Body of pancreas (tissue), 4 donors: Measurements from ENCODE around the gene TGFBRAP1. TPM values are rescaled to one million over a fixed set of nuclear protein-coding genes. Genes with fewer than 3 reads are reported as not detected.

Experiments
- ATAC-seq: fragments of 150-250 bp; one replicate; pipeline ENCODE4 v1.9.1; 2016
- DNase-seq, 4 donors: peaks; one replicate each; pipeline ENCODE4 v3.0.0-alpha.2; 2019
- H3K27ac ChIP-seq, 4 donors: fragments of 200-600 bp; sonication (generic); 1 replicate in 3 of 4; 2 replicates in 1 of 4; pipeline versions ENCODE4 v1.5.1 to v1.6.1; 2016 to 2019; ENCODE audit warnings: mild to moderate bottlenecking in 1 of 4, mixed read lengths in 1 of 4, moderate library complexity in 1 of 4
- H3K27me3 ChIP-seq, 2 donors: fragments of 200-600 bp; sonication (generic); one replicate each; pipeline ENCODE4 v1.6.0; 2016; ENCODE audit warnings: mild to moderate bottlenecking in 1 of 2
- H3K36me3 ChIP-seq, 2 donors: fragments of 200-600 bp; sonication (generic); replicated peaks in 1 of 2; 2 replicates each; pipeline ENCODE4 v1.5.1; 2016; ENCODE audit warnings: low read depth in 2 of 2; ENCODE audit not compliant: insufficient read depth in 1 of 2
- H3K4me1 ChIP-seq: fragments of 200-600 bp; sonication (generic); one replicate; pipeline ENCODE4 v1.6.0; 2016
- H3K4me3 ChIP-seq, 2 donors: fragments of 200-600 bp; sonication (generic); 1 replicate in 1 of 2; 2 replicates in 1 of 2; pipeline ENCODE4 v1.5.1; 2016 to 2019
- H3K9me3 ChIP-seq, 3 donors: fragments of 200-600 bp; sonication (generic); 1 replicate in 2 of 3; 2 replicates in 1 of 3; pipeline ENCODE4 v1.5.1; 2016
- POLR2A ChIP-seq, 3 donors: fragments of 450-650 bp; IDR thresholded peaks; one replicate each; pipeline ENCODE4 v1.6.1; 2016; ENCODE audit warnings: antibody characterized with exemption in 3 of 3, mild to moderate bottlenecking in 2 of 3
- WGBS, 2 donors: methylation state at CpG; one replicate each; pipeline ENCODE4 v1.1.5; 2017; 5-methylcytosine and 5-hydroxymethylcytosine counted together
- intact Hi-C: fragments of 100-400 bp; cut with DNase I; formaldehyde crosslinking; loops from one replicate; pipeline ENCODE4 v1.15.1; 2023
- total RNA-seq, 2 donors: library from RNA; depleted of rRNA; stranded (reverse); fragments of >200 nt; gene quantifications; one replicate each; pipeline ENCODE4 v1.1.0, GENCODE V29; 2016
- TF ChIP-seq, protein P1 (sequence below), 7 experiments: fragments of 450-650 bp in 4 of 7; fragments of 200-600 bp in 3 of 7; sonication (generic) in 3 of 7; IDR thresholded peaks; one replicate each; pipeline ENCODE4 v1.5.1; 2016 to 2019; ENCODE audit warnings: antibody characterized with exemption in 7 of 7

The TGFBRAP1 gene
- total RNA-seq, 2 donors from 2014 or later = 11.2 to 12.9 TPM

DNA sequence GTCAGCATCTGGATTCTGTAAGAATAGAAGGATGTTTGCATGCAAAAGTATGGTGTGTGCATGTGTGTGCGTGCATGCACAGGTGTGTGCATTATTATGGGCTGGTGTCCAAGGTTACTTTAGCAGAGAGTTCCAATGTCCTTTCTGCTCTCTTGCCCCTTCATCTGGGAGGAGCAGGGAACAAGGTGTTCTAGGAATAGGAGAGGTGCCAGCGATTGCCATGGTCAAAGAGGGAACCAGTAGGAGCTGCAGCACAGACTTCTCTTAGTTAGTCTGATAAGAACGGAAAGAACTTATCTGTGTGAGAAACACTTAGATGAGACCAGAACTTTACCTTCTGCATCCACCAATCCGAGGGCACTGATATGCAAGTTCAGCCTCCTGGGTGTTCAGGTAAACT lies 79.6 kb downstream of the TGFBRAP1 start:
- WGBS, 2 donors = 65 to 68% methylated on average over 4 of the region's 4 CpGs
- TF ChIP-seq, protein P1, sequence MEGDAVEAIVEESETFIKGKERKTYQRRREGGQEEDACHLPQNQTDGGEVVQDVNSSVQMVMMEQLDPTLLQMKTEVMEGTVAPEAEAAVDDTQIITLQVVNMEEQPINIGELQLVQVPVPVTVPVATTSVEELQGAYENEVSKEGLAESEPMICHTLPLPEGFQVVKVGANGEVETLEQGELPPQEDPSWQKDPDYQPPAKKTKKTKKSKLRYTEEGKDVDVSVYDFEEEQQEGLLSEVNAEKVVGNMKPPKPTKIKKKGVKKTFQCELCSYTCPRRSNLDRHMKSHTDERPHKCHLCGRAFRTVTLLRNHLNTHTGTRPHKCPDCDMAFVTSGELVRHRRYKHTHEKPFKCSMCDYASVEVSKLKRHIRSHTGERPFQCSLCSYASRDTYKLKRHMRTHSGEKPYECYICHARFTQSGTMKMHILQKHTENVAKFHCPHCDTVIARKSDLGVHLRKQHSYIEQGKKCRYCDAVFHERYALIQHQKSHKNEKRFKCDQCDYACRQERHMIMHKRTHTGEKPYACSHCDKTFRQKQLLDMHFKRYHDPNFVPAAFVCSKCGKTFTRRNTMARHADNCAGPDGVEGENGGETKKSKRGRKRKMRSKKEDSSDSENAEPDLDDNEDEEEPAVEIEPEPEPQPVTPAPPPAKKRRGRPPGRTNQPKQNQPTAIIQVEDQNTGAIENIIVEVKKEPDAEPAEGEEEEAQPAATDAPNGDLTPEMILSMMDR (IDR thresholded peaks at IDR 0.05) = no peak
- no peak for TF ChIP-seq POLR2A (IDR thresholded peaks at IDR 0.05)
- no peak for ATAC-seq
- no peak for DNase-seq
- Histone ChIP-seq H3K4me3 (no peak overlapping the region), H3K4me1 (no peaks in the 10 kb centered on the region), H3K9me3 (no peaks in the 10 kb centered on the region), H3K36me3 (no peaks in the 10 kb centered on the region), H3K27me3 (no peaks in the 10 kb centered on the region), H3K27ac (no peak overlapping the region)
- intact Hi-C loops = no loop called here

DNA sequence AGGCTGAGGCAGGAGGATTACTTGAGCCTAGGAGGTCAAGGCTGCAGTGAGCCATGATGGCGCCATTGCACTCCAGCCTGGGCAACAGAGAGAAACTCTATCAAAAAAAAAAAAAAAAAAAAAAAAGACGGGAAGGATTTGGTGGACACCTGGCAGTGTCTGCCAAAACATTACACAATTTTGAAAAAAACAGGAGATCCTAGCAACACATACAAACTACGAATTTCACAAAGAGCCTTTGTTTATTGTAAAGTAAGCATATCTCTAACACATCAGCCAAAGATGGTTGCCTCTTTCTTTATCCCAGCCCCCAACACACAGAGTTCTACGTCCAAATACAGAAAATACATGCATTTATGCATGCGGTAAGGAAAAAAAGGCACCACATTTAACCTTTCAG lies 80.4 kb downstream of the TGFBRAP1 start:
- TF ChIP-seq, protein P1 (IDR thresholded peaks at IDR 0.05) = no peak
- 42 to 63% methylated on average over 5 of the region's 5 CpGs for WGBS, 2 donors
- Histone ChIP-seq H3K4me1 (no peaks in the 10 kb centered on the region), H3K36me3 (no peaks in the 10 kb centered on the region), H3K4me3 (no peak overlapping the region), H3K27me3 (no peaks in the 10 kb centered on the region), H3K9me3 (no peaks in the 10 kb centered on the region), H3K27ac (no peak overlapping the region)
- intact Hi-C loops = no loop called here
- DNase-seq (no peak), ATAC-seq (no peak)

DNA sequence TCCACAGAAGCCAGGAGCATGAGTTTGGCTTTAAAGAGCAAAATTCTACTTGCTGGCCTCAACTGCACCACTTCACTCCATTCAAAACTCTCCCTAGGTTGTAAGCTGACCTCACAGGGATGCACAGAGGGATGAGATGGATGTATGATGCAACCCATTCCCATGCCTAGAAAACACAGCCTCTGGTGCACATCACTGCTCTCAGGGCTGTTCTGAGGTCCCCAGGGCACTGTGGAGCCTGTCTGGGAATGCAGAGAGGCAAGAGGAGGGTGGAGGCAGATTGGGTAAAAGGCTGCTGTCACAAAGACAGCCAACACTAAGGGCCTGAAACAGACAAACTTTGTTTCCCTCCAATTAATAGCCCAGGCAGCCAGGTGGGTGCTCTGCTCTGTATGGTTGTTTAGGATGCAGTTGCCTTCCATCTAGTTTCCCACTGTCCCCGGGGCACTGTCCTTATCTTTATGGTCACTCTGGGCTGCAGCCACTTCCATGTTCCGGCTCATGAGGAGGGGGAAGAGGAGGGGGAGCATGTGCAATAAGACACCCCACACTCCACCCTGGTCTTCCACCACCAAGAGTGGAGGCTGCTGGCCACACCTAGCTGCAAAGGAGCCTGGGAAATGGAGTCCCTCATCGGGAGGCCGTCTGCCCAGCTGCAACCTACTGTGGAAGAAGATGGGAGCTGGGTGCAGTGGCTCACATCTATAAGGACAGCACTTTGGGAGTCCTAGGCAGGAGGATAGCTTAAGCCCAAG lies 81.0 kb downstream of the TGFBRAP1 start:
- Histone ChIP-seq H3K4me1 (no peaks in the 10 kb centered on the region), H3K27ac (no peak overlapping the region), H3K4me3 (no peak overlapping the region), H3K9me3 (no peaks in the 10 kb centered on the region), H3K36me3 (no peaks in the 10 kb centered on the region), H3K27me3 (no peaks in the 10 kb centered on the region)
- WGBS, 2 donors = 69 to 82% methylated on average over 4 of the region's 4 CpGs
- no peak for ATAC-seq
- TF ChIP-seq, protein P1 (IDR thresholded peaks at IDR 0.05) = no peak
- no peak for TF ChIP-seq POLR2A (IDR thresholded peaks at IDR 0.05)
- no peak for DNase-seq
- intact Hi-C loops = no loop called here

DNA sequence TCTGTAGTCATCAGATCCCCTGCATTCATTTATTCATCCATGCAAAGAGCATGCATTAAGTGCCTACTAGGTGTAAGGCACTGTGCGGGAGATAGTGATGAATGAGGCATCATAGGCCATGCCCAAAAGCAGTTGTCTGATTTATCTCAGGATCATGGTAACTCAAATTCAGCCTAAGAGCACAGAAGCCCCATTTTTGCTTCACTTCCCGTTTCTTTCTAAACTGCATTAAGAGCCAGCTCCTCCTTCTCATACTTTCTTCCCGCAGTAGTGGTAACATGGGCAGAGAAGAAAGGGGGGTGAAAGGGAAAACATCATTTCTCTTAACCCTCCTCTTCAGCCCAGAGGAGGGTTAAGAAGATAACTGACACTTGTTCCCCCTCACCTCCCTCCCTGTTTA lies 85.1 kb downstream of the TGFBRAP1 start:
- Histone ChIP-seq H3K4me3 (no peak overlapping the region), H3K27me3 (no peaks in the 10 kb centered on the region), H3K9me3 (no peaks in the 10 kb centered on the region), H3K27ac (no peak overlapping the region), H3K36me3 (no peaks in the 10 kb centered on the region), H3K4me1 (no peaks in the 10 kb centered on the region)
- intact Hi-C loops = loop anchor here (5.0 kb wide), 1 partner anchor 132 kb away; no protein-coding TSS in a partner anchor
- 62 to 71% methylated on average over 3 of the region's 3 CpGs for WGBS, 2 donors
- ATAC-seq (no peak), DNase-seq (no peak)
- no peak for TF ChIP-seq POLR2A (IDR thresholded peaks at IDR 0.05)
- TF ChIP-seq, protein P1 (IDR thresholded peaks at IDR 0.05) = no peak

DNA sequence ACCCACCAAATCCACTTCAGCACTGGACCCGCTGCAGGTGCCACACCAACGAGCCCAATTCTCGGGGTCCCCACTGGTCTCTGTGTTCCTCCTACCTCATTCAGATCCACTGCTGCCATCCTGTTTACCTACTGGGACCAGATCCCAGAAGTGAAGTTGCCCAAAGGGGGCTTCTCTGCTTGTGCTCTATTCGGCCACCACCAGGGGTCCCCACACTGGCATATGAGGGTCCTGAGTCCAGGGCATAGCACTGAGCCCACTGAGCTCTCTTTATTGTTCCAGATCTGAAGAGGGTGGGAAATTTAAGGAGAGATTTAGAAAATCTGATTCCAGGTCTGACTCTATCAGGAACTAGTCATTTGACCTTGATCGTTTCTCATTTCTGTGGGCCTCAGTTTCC lies 85.6 kb downstream of the TGFBRAP1 start:
- no peak for TF ChIP-seq POLR2A (IDR thresholded peaks at IDR 0.05)
- TF ChIP-seq, protein P1 (IDR thresholded peaks at IDR 0.05) = no peak
- WGBS, 2 donors = 42 to 48% methylated on average over 5 of the region's 5 CpGs
- no peaks in the 10 kb centered on the region for H3K4me1 ChIP-seq
- no peaks in the 10 kb centered on the region for H3K36me3 ChIP-seq
- no peak overlapping the region for H3K27ac ChIP-seq
- no peaks in the 10 kb centered on the region for H3K27me3 ChIP-seq
- no peak for ATAC-seq
- intact Hi-C loops = loop anchor here (5.0 kb wide), 1 partner anchor 132 kb away; no protein-coding TSS in a partner anchor
- DNase-seq = no peak
- no peaks in the 10 kb centered on the region for H3K9me3 ChIP-seq
- H3K4me3 ChIP-seq = no peak overlapping the region
